HepG2 (cell line): ENCODE measurements around the gene UNC13D. TPM values are rescaled to one million over a fixed set of nuclear protein-coding genes. Genes with fewer than 3 reads are reported as not detected.

ENCODE experiments used
- EHMT2 ChIP-seq: fragments of 200-600 bp; sonication (generic); IDR thresholded peaks from 2 replicates; pipeline ENCODE4 v1.7.0; 2017; ENCODE audit warnings: antibody characterized with exemption, low read depth, low read length, borderline replicate concordance
- HOMEZ ChIP-seq: IDR thresholded peaks from 2 replicates; pipeline ENCODE4 v1.6.1; 2016; ENCODE audit warnings: low read depth
- NFRKB ChIP-seq: fragments of 450-650 bp; IDR thresholded peaks from 2 replicates; pipeline ENCODE4 v1.6.1; 2017
- NKX3-1 ChIP-seq: sonication (generic); formaldehyde crosslinking; IDR thresholded peaks from 2 replicates; pipeline ENCODE4 v1.5.0; 2020; ENCODE audit warnings: missing genetic modification reagents
- NR0B2 ChIP-seq: sonication (generic); formaldehyde crosslinking; IDR thresholded peaks from 2 replicates; pipeline ENCODE4 v1.4.0; 2020; ENCODE audit warnings: mild to moderate bottlenecking, missing genetic modification reagents
- NR2F2 ChIP-seq: IDR thresholded peaks from 2 replicates; pipeline ENCODE4 v1.6.1; 2012; ENCODE audit warnings: low read depth, inconsistent platforms, borderline replicate concordance
- TFE3 ChIP-seq: IDR thresholded peaks from 2 replicates; pipeline ENCODE4 v1.6.1; 2016
- THAP7 ChIP-seq: sonication (generic); formaldehyde crosslinking; IDR thresholded peaks from 2 replicates; pipeline ENCODE4 v1.8.1; 2023; ENCODE audit warnings: mild to moderate bottlenecking, missing genetic modification reagents
- TRIM22 ChIP-seq: fragments of 450-650 bp; IDR thresholded peaks from 2 replicates; pipeline ENCODE4 v1.6.1; 2017
- USF2 ChIP-seq, 2 experiments: sonication (generic) in 1 of 2; formaldehyde crosslinking in 1 of 2; IDR thresholded peaks; 2 replicates each; pipeline versions ENCODE4 v1.5.1 to v1.6.1; 2011 to 2020; ENCODE audit warnings: borderline replicate concordance in 1 of 2, low read depth in 1 of 2, low read length in 1 of 2, mild to moderate bottlenecking in 1 of 2, missing genetic modification reagents in 1 of 2, moderate library complexity in 1 of 2
- XBP1 ChIP-seq: sonication (generic); formaldehyde crosslinking; IDR thresholded peaks from 2 replicates; pipeline ENCODE4 v1.5.0; 2020; ENCODE audit warnings: missing genetic modification reagents
- XRCC5 ChIP-seq: fragments of 200-400 bp; formaldehyde crosslinking; optimal IDR thresholded peaks from 2 replicates; pipeline ENCODE3; 2017; ENCODE audit warnings: mild to moderate bottlenecking, low read length
- ZBTB8A ChIP-seq: sonication (generic); formaldehyde crosslinking; IDR thresholded peaks from 2 replicates; pipeline ENCODE4 v1.4.0; 2020; ENCODE audit warnings: mild to moderate bottlenecking, low read depth, missing genetic modification reagents, borderline replicate concordance
- ZFP62 ChIP-seq: sonication (generic); formaldehyde crosslinking; IDR thresholded peaks from 2 replicates; pipeline ENCODE4 v1.4.0; 2020; ENCODE audit warnings: missing genetic modification reagents
- ZNF484 ChIP-seq: sonication (generic); formaldehyde crosslinking; IDR thresholded peaks from 2 replicates; pipeline ENCODE4 v1.5.1; 2020; ENCODE audit warnings: mild to moderate bottlenecking, low read depth, missing genetic modification reagents, borderline replicate concordance
- ZNF598 ChIP-seq: sonication (generic); formaldehyde crosslinking; IDR thresholded peaks from 2 replicates; pipeline ENCODE4 v1.5.1; 2020; ENCODE audit warnings: mild to moderate bottlenecking, missing genetic modification reagents, borderline replicate concordance
- ZNF75D ChIP-seq: sonication (generic); formaldehyde crosslinking; IDR thresholded peaks from 2 replicates; pipeline ENCODE4 v1.8.1; 2023; ENCODE audit warnings: missing genetic modification reagents, mild to moderate bottlenecking, borderline replicate concordance
- ZNF766 ChIP-seq: sonication (generic); formaldehyde crosslinking; IDR thresholded peaks from 2 replicates; pipeline ENCODE4 v1.5.0; 2020; ENCODE audit warnings: missing genetic modification reagents, borderline replicate concordance
- ZNF772 ChIP-seq: sonication (generic); formaldehyde crosslinking; IDR thresholded peaks from 2 replicates; pipeline ENCODE4 v1.5.0; 2020; ENCODE audit warnings: mild to moderate bottlenecking, missing genetic modification reagents
- ZNF839 ChIP-seq: sonication (generic); formaldehyde crosslinking; IDR thresholded peaks from 2 replicates; pipeline ENCODE4 v1.4.0; 2020; ENCODE audit warnings: missing genetic modification reagents, mild to moderate bottlenecking, borderline replicate concordance
- polyA plus RNA-seq, 8 experiments: library from polyadenylated mRNA; depleted of rRNA in 3 of 8; stranded (reverse) in 7 of 8; unstranded in 1 of 8; fragments of >200 nt; fragmentation: Illumina TruSeq in 4 of 8; extraction: Trizol in 4 of 8; gene quantifications; 2 replicates each; pipeline versions ENCODE4 v1.2.1 to v1.2.3, GENCODE V29; 2011 to 2016; ENCODE audit warnings: low read depth in 4 of 8, missing spikeins in 1 of 8, mixed read lengths in 1 of 8; ENCODE audit not compliant: insufficient read depth in 1 of 8
- total RNA-seq, 5 experiments: library from RNA; depleted of rRNA; stranded (reverse); fragments of >200 nt; fragmentation: Illumina TruSeq; extraction: Trizol; gene quantifications; 2 replicates each; pipeline ENCODE4 v1.2.3, GENCODE V29; 2016; ENCODE audit warnings: low read depth in 1 of 5

The UNC13D gene
- total and polyA plus RNA-seq, 2 of the 13 experiments (the other 11 are each of a cell fraction or from before 2014, with no cell fraction given), result 29.7 to 42.7 TPM

- TF ChIP-seq NR2F2 (peak; percentile 80), TRIM22 (no peak), EHMT2 (no peak), ZFP62 (no peak; the same call in 1 of the 2 replicates), USF2 (IDR thresholded peaks at IDR 0.05; ENCODE audit: low read depth, low read length) (no peak), USF2 (CRISPR knock-in tag; IDR thresholded peaks at IDR 0.05; ENCODE audit: borderline replicate concordance) (no peak; the same call in 1 of the 2 replicates), TFE3 (peak; percentile 80), ZBTB8A (0 out of 2 replicates have a peak, but pooled peaks have one; percentile 38), THAP7 (CRISPR knock-in tag) (peak; percentile 96), ZNF839 (CRISPR knock-in tag) (peak; percentile 70; the same call in 1 of the 2 replicates), NFRKB (no peak), ZNF484 (CRISPR knock-in tag) (no peak), ZNF766 (peak; percentile 81), NKX3-1 (no peak; the same call in 1 of the 2 replicates), HOMEZ (CRISPR knock-in tag) (no peak), ZNF772 (CRISPR knock-in tag) (peak; percentile 99), XRCC5 (peak; percentile 89), XBP1 (no peak), NR0B2 (CRISPR knock-in tag) (peak; percentile 31; the same call in 1 of the 2 replicates), ZNF75D (no peak), ZNF598 (CRISPR knock-in tag) (peak; percentile 99)
Measured at GRCh38 chr17:75872434-75873351, 28.5 kb upstream of the UNC13D start (continued).
